Measurements from ENCODE around the gene RIMS4. TPM values are rescaled to one million over a fixed set of nuclear protein-coding genes. Genes with fewer than 3 reads are reported as not detected.

Gene RIMS4
- total and polyA plus RNA-seq, 2 of the 13 experiments (the other 11 are each of a cell fraction or from before 2014, with no cell fraction given) = 0.01 to 0.07 TPM

DNA sequence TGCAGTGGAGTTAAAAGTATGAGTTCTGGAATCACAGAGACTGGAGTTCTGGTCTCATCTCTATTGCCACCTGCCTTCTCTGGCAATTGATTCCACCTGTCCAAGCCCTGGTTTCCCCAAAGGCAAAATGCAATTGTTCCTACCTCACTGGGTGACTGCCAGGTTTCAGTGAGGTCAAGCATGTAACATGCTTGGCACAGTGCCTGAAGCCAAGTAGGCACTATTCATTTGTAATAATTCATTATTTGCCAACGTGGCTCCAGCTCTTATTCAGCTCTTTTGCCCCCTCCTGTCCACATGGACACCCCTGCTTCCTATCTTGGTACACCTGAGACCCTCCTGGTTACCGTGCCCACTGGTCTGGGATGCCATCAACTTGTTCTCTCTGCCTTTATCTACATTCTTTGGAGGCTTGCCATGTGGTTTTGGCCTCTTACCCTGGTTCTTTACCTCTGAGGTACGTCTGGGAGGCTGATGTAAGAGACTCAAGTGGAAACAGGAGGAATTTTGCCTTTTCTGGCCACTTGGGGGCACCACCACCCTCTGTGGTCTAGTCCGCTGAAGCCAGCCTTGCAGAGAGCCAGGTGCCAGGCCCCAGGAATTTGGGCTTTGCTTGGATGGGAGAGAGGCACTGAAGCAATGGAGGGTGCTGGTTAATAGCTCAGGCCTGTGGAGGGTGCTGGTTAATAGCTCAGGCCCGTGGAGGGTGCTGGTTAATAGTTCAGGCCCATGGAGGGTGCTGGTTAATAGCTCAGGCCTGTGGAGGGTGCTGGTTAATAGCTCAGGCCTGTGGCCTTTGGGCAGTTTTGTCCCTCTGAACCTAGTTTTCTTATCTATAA is 63.0 kb downstream of the RIMS4 start (continued):
- TF ChIP-seq HIVEP1 (CRISPR knock-in tag; IDR thresholded peaks at IDR 0.05) = 0 out of 2 replicates have a peak, but pooled peaks have one; percentile 20
- no peak for TF ChIP-seq HNRNPUL1 (IDR thresholded peaks at IDR 0.05; ENCODE audit: low read depth, low read length)
- TF ChIP-seq, protein P1, sequence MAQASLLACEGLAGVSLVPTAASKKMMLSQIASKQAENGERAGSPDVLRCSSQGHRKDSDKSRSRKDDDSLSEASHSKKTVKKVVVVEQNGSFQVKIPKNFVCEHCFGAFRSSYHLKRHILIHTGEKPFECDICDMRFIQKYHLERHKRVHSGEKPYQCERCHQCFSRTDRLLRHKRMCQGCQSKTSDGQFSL (CRISPR knock-in tag; IDR thresholded peaks at IDR 0.05) = no peak
- 0 out of 2 replicates have a peak, but pooled peaks have one; percentile 41 for TF ChIP-seq REXO4 (CRISPR knock-in tag; IDR thresholded peaks at IDR 0.05; ENCODE audit: borderline replicate concordance)
- TF ChIP-seq ZFP36L2 (CRISPR knock-in tag; IDR thresholded peaks at IDR 0.05) = no peak
- TF ChIP-seq, protein P2, sequence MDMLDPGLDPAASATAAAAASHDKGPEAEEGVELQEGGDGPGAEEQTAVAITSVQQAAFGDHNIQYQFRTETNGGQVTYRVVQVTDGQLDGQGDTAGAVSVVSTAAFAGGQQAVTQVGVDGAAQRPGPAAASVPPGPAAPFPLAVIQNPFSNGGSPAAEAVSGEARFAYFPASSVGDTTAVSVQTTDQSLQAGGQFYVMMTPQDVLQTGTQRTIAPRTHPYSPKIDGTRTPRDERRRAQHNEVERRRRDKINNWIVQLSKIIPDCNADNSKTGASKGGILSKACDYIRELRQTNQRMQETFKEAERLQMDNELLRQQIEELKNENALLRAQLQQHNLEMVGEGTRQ (IDR thresholded peaks at IDR 0.05; ENCODE audit: low read depth, low read length) = no peak
- TF ChIP-seq, protein P2 (CRISPR knock-in tag; IDR thresholded peaks at IDR 0.05; ENCODE audit: borderline replicate concordance) = no peak
- TF ChIP-seq, protein P3, sequence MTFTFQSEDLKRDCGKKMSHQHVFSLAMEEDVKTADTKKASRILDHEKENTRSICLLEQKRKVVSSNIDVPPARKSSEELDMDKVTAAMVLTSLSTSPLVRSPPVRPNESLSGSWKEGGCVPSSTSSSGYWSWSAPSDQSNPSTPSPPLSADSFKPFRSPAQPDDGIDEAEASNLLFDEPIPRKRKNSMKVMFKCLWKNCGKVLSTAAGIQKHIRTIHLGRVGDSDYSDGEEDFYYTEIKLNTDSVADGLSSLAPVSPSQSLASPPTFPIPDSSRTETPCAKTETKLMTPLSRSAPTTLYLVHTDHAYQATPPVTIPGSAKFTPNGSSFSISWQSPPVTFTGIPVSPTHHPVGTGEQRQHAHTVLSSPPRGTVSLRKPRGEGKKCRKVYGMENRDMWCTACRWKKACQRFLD (CRISPR knock-in tag; IDR thresholded peaks at IDR 0.05; ENCODE audit: borderline replicate concordance) = no peak
- TF ChIP-seq, protein P4, sequence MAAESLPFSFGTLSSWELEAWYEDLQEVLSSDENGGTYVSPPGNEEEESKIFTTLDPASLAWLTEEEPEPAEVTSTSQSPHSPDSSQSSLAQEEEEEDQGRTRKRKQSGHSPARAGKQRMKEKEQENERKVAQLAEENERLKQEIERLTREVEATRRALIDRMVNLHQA (CRISPR knock-in tag; IDR thresholded peaks at IDR 0.05) = no peak
- TF ChIP-seq, protein P5, sequence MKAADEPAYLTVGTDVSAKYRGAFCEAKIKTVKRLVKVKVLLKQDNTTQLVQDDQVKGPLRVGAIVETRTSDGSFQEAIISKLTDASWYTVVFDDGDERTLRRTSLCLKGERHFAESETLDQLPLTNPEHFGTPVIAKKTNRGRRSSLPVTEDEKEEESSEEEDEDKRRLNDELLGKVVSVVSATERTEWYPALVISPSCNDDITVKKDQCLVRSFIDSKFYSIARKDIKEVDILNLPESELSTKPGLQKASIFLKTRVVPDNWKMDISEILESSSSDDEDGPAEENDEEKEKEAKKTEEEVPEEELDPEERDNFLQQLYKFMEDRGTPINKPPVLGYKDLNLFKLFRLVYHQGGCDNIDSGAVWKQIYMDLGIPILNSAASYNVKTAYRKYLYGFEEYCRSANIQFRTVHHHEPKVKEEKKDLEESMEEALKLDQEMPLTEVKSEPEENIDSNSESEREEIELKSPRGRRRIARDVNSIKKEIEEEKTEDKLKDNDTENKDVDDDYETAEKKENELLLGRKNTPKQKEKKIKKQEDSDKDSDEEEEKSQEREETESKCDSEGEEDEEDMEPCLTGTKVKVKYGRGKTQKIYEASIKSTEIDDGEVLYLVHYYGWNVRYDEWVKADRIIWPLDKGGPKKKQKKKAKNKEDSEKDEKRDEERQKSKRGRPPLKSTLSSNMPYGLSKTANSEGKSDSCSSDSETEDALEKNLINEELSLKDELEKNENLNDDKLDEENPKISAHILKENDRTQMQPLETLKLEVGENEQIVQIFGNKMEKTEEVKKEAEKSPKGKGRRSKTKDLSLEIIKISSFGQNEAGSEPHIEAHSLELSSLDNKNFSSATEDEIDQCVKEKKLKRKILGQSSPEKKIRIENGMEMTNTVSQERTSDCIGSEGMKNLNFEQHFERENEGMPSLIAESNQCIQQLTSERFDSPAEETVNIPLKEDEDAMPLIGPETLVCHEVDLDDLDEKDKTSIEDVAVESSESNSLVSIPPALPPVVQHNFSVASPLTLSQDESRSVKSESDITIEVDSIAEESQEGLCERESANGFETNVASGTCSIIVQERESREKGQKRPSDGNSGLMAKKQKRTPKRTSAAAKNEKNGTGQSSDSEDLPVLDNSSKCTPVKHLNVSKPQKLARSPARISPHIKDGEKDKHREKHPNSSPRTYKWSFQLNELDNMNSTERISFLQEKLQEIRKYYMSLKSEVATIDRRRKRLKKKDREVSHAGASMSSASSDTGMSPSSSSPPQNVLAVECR (CRISPR knock-in tag; IDR thresholded peaks at IDR 0.05; ENCODE audit: borderline replicate concordance) = no peak
- TF ChIP-seq CCDC6 (CRISPR knock-in tag; IDR thresholded peaks at IDR 0.05) = no peak
- TF ChIP-seq ZNF629 (CRISPR knock-in tag; conservative IDR thresholded peaks at IDR 0.05) = no peak
- no peak for TF ChIP-seq FOXP1 (IDR thresholded peaks at IDR 0.05)
- TF ChIP-seq FOXP1 (CRISPR knock-in tag; IDR thresholded peaks at IDR 0.05) = no peak
- TF ChIP-seq ZFP82 (CRISPR knock-in tag; IDR thresholded peaks at IDR 0.05; ENCODE audit: borderline replicate concordance) = no peak
- no peak for TF ChIP-seq IKZF4 (CRISPR knock-in tag; IDR thresholded peaks at IDR 0.05; ENCODE audit: borderline replicate concordance, low read depth, not compliant biosample characterization)
